Lung (tissue), 12 donors: ENCODE measurements around the gene HDAC10. TPM values are rescaled to one million over a fixed set of nuclear protein-coding genes. Genes with fewer than 3 reads are reported as not detected.
A peak's percentile ranks its signal among the peaks of the same experiment; 100 is the strongest.

Source experiments
- ATAC-seq: fragments of 200-7000 bp; cut with Tn5 transposase; one replicate; pipeline ENCODE4 v1.9.1; 2020; ENCODE audit warnings: moderate number of reproducible peaks; ENCODE audit not compliant: insufficient read depth, low FRiP score
- DNase-seq, 3 donors: peaks; one replicate each; pipeline ENCODE4 v3.0.0-alpha.2; 2013 to 2017
- H3K27ac ChIP-seq, 2 donors: one replicate each; pipeline ENCODE4 v1.5.1; 2013; ENCODE audit warnings: mild to moderate bottlenecking in 2 of 2, moderate library complexity in 2 of 2, control low read depth in 1 of 2, inconsistent platforms in 1 of 2, low read depth in 1 of 2, low read length in 1 of 2
- H3K27me3 ChIP-seq, 3 donors: one replicate each; pipeline ENCODE4 v1.5.1; 2013; ENCODE audit warnings: low read length in 2 of 3; ENCODE audit not compliant: control insufficient read depth in 3 of 3, insufficient read depth in 3 of 3
- H3K36me3 ChIP-seq, 4 donors: one replicate each; pipeline ENCODE4 v1.5.1; 2013; ENCODE audit warnings: low read length in 4 of 4, mild to moderate bottlenecking in 1 of 4, moderate library complexity in 1 of 4; ENCODE audit not compliant: control insufficient read depth in 4 of 4, insufficient read depth in 4 of 4
- H3K4me1 ChIP-seq, 5 donors: one replicate each; pipeline ENCODE4 v1.5.1; 2013; ENCODE audit warnings: low read length in 5 of 5, mild to moderate bottlenecking in 2 of 5, moderate library complexity in 1 of 5; ENCODE audit not compliant: control insufficient read depth in 5 of 5, insufficient read depth in 5 of 5
- H3K4me3 ChIP-seq: one replicate; pipeline ENCODE4 v1.5.1; 2013; ENCODE audit warnings: mild to moderate bottlenecking, control low read depth, moderate library complexity
- H3K9ac ChIP-seq, 2 donors: one replicate each; pipeline ENCODE4 v1.5.1; 2013; ENCODE audit warnings: low read length in 2 of 2, control low read depth in 1 of 2; ENCODE audit not compliant: insufficient read depth in 1 of 2
- H3K9me3 ChIP-seq, 4 donors: one replicate each; pipeline ENCODE4 v1.5.1; 2013; ENCODE audit warnings: low read length in 3 of 4, mild to moderate bottlenecking in 1 of 4, moderate library complexity in 1 of 4; ENCODE audit not compliant: control insufficient read depth in 4 of 4, insufficient read depth in 3 of 4
- WGBS, 2 donors: extraction: QIAGEN DNeasy Blood & Tissue Kit; methylation state at CpG; one replicate each; pipeline ENCODE4 v1.1.7; 2013; 5-methylcytosine and 5-hydroxymethylcytosine counted together
- polyA plus RNA-seq, 2 donors: library from polyadenylated mRNA; stranded (reverse); fragments of 200-250 nt; gene quantifications; one replicate each; pipeline ENCODE4 v1.2.1, GENCODE V29; 2013
- total RNA-seq, 2 donors: library from RNA; depleted of rRNA in 1 of 2; stranded (reverse); fragments of >200 nt in 1 of 2; gene quantifications; one replicate each; pipeline ENCODE4 v1.2.1, GENCODE V29; 2014 to 2021
- TF ChIP-seq, protein P1 (sequence below): IDR thresholded peaks from 2 replicates; pipeline ENCODE4 v1.5.1; 2012; ENCODE audit warnings: mild to moderate bottlenecking; ENCODE audit errors: control extremely low read depth, extremely low read depth
- donor health status: control.
- donor health status: control.
- donor health status: Bipolar disorder and iron deficiency.
- donor health status: healthy.
- donor health status: DM: yes; HTN: yes; CAD: no.

HDAC10 gene
- total and polyA plus RNA-seq, 4 donors, result 32.2 to 53.7 (median 36.3) TPM

GRCh38 chr22:50269970-50270665 is 19.1 kb upstream of the HDAC10 start, which contains the start of gene MAPK11:
Gene MAPK11 (minus strand): TSS chr22:50270380. CDS start chr22:50270292, 88 bp downstream.
- TF ChIP-seq, protein P1, sequence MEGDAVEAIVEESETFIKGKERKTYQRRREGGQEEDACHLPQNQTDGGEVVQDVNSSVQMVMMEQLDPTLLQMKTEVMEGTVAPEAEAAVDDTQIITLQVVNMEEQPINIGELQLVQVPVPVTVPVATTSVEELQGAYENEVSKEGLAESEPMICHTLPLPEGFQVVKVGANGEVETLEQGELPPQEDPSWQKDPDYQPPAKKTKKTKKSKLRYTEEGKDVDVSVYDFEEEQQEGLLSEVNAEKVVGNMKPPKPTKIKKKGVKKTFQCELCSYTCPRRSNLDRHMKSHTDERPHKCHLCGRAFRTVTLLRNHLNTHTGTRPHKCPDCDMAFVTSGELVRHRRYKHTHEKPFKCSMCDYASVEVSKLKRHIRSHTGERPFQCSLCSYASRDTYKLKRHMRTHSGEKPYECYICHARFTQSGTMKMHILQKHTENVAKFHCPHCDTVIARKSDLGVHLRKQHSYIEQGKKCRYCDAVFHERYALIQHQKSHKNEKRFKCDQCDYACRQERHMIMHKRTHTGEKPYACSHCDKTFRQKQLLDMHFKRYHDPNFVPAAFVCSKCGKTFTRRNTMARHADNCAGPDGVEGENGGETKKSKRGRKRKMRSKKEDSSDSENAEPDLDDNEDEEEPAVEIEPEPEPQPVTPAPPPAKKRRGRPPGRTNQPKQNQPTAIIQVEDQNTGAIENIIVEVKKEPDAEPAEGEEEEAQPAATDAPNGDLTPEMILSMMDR, result no peak
- Histone ChIP-seq H3K9me3 (no peaks in the 10 kb centered on the region), H3K4me3 (peak within 1 kb of the TSS; percentile 32), H3K27me3 (no peaks in the 10 kb centered on the region), H3K4me1 (peaks cover 0 to 30% (median 18%) of the 10 kb centered on the region in 5 donors), H3K9ac (no peak within 1 kb of the TSS), H3K27ac (peak within 1 kb of the TSS; percentile 46 to 71), H3K36me3 (peaks cover 0 to 6% (median 3%) of the 10 kb centered on the region in 4 donors)
- ATAC-seq, result peak; percentile 8
- DNase-seq, result peak in 2 of 3 donors; percentile 39 to 48
- 0 to 1% methylated on average over 63 to 92 of the region's 92 CpGs for WGBS, 2 donors

DNA sequence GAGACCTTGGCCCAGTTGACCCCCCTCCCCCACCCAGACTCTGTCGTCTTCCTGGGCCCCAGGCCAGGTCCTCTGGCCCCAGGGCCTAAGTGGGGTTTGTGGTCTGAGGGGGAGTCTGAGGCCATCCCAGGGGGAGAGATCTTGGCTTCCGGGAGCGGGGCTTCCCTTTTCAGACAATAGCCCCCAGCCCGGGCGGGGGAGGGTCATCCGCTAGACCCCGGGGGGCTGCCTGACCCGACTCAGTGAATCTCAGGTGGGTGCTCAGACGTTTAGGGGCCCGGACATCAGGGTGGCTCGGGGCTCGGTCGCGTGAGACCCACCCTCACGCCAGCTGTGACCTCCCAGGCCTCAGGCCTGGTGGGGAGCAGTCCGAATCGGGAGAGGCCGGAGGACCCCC is 18.5 kb upstream of the HDAC10 start:
- WGBS, 2 donors, result 8 to 12% methylated on average over 18 of the region's 18 CpGs
- ATAC-seq, result no peak
- no peaks in the 10 kb centered on the region for H3K27me3 ChIP-seq
- peak overlapping the region in 1 of 2 donors; percentile 2 for H3K27ac ChIP-seq
- H3K9ac ChIP-seq, result no peak overlapping the region
- H3K4me1 ChIP-seq, result peaks cover 0 to 30% (median 18%) of the 10 kb centered on the region in 5 donors
- no peak for DNase-seq
- TF ChIP-seq, protein P1, result no peak
- no peak overlapping the region for H3K4me3 ChIP-seq
- H3K36me3 ChIP-seq, result peaks cover 0 to 2% (median 0%) of the 10 kb centered on the region in 4 donors
- H3K9me3 ChIP-seq, result no peaks in the 10 kb centered on the region

- H3K27me3 ChIP-seq, result no peaks in the 10 kb centered on the region
- 49 to 61% methylated on average over 9 of the region's 9 CpGs for WGBS, 2 donors
- TF ChIP-seq, protein P1, result no peak
These were observed 17.6 kb upstream of the HDAC10 start for GRCh38 chr22:50268655-50269113.

More at GRCh38 chr22:50268655-50269113, 17.6 kb upstream of the HDAC10 start:
- H3K9me3 ChIP-seq, result no peaks in the 10 kb centered on the region
- peaks cover 0 to 2% (median 0%) of the 10 kb centered on the region in 4 donors for H3K36me3 ChIP-seq
- H3K9ac ChIP-seq, result no peak overlapping the region
- no peak for ATAC-seq
- H3K27ac ChIP-seq, result no peak overlapping the region
- H3K4me3 ChIP-seq, result no peak overlapping the region
- DNase-seq, result peak in 2 of 3 donors; percentile 49 to 58
- H3K4me1 ChIP-seq, result peaks cover 0 to 30% (median 18%) of the 10 kb centered on the region in 5 donors
